Esophagus muscularis mucosa (tissue), 4 donors: Measurements from ENCODE around the gene SDK1. TPM values are rescaled to one million over a fixed set of nuclear protein-coding genes. Genes with fewer than 3 reads are reported as not detected.

ENCODE experiments used
- DNase-seq: peaks from one replicate; pipeline ENCODE4 v3.0.0-alpha.2; 2017; ENCODE audit errors: extremely low spot score
- H3K27ac ChIP-seq, 4 donors: fragments of 200-600 bp; sonication (generic); replicated peaks in 1 of 4; 1 replicate in 3 of 4; 2 replicates in 1 of 4; pipeline ENCODE4 v1.5.1; 2016 to 2019; ENCODE audit warnings: mild to moderate bottlenecking in 1 of 4
- H3K27me3 ChIP-seq, 4 donors: fragments of 200-600 bp; sonication (generic); one replicate each; pipeline versions ENCODE4 v1.5.1 to v1.6.0; 2016 to 2019
- H3K36me3 ChIP-seq, 4 donors: fragments of 200-600 bp; sonication (generic); one replicate each; pipeline ENCODE4 v1.5.1; 2016 to 2019
- H3K4me1 ChIP-seq, 4 donors: fragments of 200-600 bp; sonication (generic); one replicate each; pipeline ENCODE4 v1.5.1; 2016 to 2019
- H3K4me3 ChIP-seq, 4 donors: fragments of 200-600 bp; sonication (generic); 1 replicate in 2 of 4; 2 replicates in 2 of 4; pipeline ENCODE4 v1.5.1; 2016 to 2019; ENCODE audit warnings: mild to moderate bottlenecking in 4 of 4, moderate library complexity in 1 of 4
- H3K9me3 ChIP-seq, 4 donors: fragments of 200-600 bp; sonication (generic); 1 replicate in 3 of 4; 2 replicates in 1 of 4; pipeline ENCODE4 v1.5.1; 2016 to 2019
- EP300 ChIP-seq: sonication (generic); formaldehyde crosslinking; IDR thresholded peaks from one replicate; pipeline ENCODE4 v1.6.1; 2017; ENCODE audit warnings: antibody characterized with exemption
- POLR2A ChIP-seq: fragments of 450-650 bp; IDR thresholded peaks from one replicate; pipeline ENCODE4 v1.6.1; 2017; ENCODE audit warnings: antibody characterized with exemption, moderate library complexity, mild to moderate bottlenecking, low read depth
- POLR2AphosphoS5 ChIP-seq, 2 donors: sonication (generic); formaldehyde crosslinking; IDR thresholded peaks; one replicate each; pipeline ENCODE4 v1.6.1; 2017; ENCODE audit warnings: antibody characterized with exemption in 2 of 2
- WGBS: methylation state at CpG from one replicate; pipeline ENCODE4 v1.1.5; 2018; 5-methylcytosine and 5-hydroxymethylcytosine counted together
- intact Hi-C: fragments of 100-400 bp; cut with DNase I; formaldehyde crosslinking; loops from one replicate; pipeline ENCODE4 v1.15.1; 2023
- total RNA-seq, 4 donors: library from RNA; depleted of rRNA; stranded (reverse); fragments of >200 nt; gene quantifications; one replicate each; pipeline versions ENCODE4 v1.1.0 to v1.2.1, GENCODE V29; 2016
- TF ChIP-seq, protein P1 (sequence below), 3 experiments: fragments of 200-600 bp in 2 of 3; fragments of 450-650 bp in 1 of 3; sonication (generic) in 2 of 3; IDR thresholded peaks; one replicate each; pipeline ENCODE4 v1.5.1; 2017 to 2019; ENCODE audit warnings: antibody characterized with exemption in 3 of 3, mild to moderate bottlenecking in 2 of 3, moderate library complexity in 1 of 3

The SDK1 gene
- total RNA-seq, 4 donors from 2014 or later: 7.8 to 18.6 (median 12.0) TPM

DNA sequence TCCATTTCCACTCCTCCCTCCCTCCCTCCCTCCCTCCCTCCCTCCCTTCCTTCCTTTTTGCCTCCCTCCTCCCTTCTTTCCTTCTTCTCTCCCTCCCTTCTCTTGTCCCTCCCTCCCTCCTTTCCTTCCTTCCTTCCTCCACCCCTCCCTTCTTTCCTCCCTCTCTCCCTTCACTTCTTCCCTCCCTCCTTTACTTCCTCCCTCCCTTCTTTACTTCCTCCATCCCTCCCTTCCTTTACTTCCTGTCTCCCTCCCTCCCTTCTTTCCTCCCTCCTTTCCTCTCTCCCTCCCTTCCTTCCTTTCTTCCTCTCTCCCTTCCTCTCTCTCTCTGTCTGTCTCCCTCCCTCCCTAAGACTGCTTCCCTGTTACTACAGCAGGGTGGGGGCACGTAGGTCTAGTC, 782.5 kb downstream of the SDK1 start:
- TF ChIP-seq EP300 (no peak), POLR2AphosphoS5 (IDR thresholded peaks at IDR 0.05) (no peak), POLR2A (no peak)
- TF ChIP-seq, protein P1, sequence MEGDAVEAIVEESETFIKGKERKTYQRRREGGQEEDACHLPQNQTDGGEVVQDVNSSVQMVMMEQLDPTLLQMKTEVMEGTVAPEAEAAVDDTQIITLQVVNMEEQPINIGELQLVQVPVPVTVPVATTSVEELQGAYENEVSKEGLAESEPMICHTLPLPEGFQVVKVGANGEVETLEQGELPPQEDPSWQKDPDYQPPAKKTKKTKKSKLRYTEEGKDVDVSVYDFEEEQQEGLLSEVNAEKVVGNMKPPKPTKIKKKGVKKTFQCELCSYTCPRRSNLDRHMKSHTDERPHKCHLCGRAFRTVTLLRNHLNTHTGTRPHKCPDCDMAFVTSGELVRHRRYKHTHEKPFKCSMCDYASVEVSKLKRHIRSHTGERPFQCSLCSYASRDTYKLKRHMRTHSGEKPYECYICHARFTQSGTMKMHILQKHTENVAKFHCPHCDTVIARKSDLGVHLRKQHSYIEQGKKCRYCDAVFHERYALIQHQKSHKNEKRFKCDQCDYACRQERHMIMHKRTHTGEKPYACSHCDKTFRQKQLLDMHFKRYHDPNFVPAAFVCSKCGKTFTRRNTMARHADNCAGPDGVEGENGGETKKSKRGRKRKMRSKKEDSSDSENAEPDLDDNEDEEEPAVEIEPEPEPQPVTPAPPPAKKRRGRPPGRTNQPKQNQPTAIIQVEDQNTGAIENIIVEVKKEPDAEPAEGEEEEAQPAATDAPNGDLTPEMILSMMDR (IDR thresholded peaks at IDR 0.05): no peak
- Histone ChIP-seq H3K36me3 (no peaks in the 10 kb centered on the region), H3K9me3 (no peaks in the 10 kb centered on the region), H3K4me3 (no peak overlapping the region), H3K4me1 (no peaks in the 10 kb centered on the region), H3K27ac (no peak overlapping the region), H3K27me3 (no peaks in the 10 kb centered on the region)
- 88% methylated on average over 1 of the region's 1 CpG for WGBS
- intact Hi-C loops: no loop called here
- no peak for DNase-seq

DNA sequence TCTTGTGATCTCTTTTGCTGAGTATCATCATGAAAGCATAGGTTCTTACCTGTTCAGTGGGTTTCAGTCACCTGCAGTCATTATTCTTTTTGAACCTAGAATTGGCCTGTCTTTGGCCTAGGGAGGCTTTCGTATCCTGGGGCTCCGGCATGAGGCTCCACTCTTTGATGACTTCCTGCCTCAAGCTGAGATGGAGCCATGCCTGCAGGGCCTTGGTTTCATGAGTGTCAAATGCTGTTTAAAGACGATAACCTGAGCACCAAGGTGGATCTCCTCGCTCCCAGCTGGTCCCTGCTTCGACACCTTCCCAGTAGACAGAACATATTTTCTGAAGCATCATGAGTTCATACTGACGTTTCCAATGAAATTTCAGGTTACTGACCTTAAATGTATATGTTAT, 783.2 kb downstream of the SDK1 start:
- intact Hi-C loops: no loop called here
- Histone ChIP-seq H3K4me1 (no peaks in the 10 kb centered on the region), H3K9me3 (no peaks in the 10 kb centered on the region), H3K4me3 (no peak overlapping the region), H3K27me3 (no peaks in the 10 kb centered on the region), H3K36me3 (no peaks in the 10 kb centered on the region), H3K27ac (no peak overlapping the region)
- no peak for DNase-seq
- WGBS: 87% methylated on average over 6 of the region's 6 CpGs
- TF ChIP-seq EP300: no peak
- no peak for TF ChIP-seq POLR2AphosphoS5 (IDR thresholded peaks at IDR 0.05)
- no peak for TF ChIP-seq POLR2A
- TF ChIP-seq, protein P1 (IDR thresholded peaks at IDR 0.05): no peak

DNA sequence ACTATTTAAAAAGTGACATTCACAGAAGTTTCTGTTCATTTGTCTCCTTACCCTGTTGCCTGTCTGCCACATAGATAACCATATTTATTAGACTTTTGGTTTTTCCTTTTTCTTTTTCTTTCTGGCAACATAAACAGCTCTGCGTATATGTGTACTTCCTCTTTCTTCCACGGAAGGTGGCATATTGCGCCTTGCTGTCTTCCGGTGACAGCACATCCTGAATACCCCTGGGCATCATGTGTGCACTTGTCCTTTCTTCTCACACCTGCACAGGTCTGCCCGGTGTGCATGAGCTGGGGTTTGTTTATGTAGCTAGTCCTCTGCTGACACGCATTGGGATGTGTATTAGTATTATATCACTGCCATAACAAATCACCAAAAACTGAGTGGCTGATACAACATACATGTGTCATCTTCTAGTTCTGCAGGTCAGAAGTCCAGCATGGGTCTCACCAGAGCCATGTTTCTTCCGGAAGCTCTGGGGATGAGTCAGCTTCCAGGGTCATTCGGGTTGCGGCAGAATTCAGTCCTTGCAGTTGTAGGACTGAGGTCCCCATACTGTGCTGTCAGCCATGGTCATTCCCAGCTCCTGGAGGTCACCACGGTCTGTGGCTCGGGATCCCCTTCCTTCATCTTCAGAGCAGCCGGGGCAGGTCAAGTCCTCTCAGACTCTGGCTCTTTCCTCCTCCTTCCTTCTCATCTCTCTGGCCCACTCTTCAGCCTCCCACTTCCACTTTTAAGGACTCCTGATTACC, 785.1 kb downstream of the SDK1 start:
- Histone ChIP-seq H3K27ac (no peak overlapping the region), H3K9me3 (peaks cover 0 to 9% (median 5%) of the 10 kb centered on the region in 4 donors), H3K27me3 (no peaks in the 10 kb centered on the region), H3K36me3 (no peaks in the 10 kb centered on the region), H3K4me3 (no peak overlapping the region), H3K4me1 (no peaks in the 10 kb centered on the region)
- DNase-seq: no peak
- 83% methylated on average over 12 of the region's 12 CpGs for WGBS
- intact Hi-C loops: no loop called here
- TF ChIP-seq, protein P1 (IDR thresholded peaks at IDR 0.05): no peak
- TF ChIP-seq EP300: no peak
- TF ChIP-seq POLR2AphosphoS5 (IDR thresholded peaks at IDR 0.05): no peak
- no peak for TF ChIP-seq POLR2A

DNA sequence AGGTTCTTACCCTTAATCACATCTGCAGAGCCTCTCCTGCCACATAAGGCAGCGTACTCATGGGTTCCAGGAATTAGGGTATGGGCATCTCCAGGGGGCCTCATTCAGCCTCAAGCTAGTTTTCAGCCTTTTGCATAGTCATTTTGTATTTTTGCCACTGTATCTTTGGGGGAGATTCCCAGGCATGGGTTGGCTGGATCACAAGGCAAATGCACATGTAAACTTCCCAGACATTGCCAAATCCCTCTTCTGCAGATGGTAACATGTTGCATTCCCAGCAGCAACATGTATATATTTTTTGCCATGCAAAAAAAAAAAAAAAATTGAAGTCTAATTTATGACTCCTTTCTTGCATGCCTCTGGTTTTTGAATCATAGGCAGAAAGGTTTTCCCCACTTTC, 785.7 kb downstream of the SDK1 start:
- no peaks in the 10 kb centered on the region for H3K27me3 ChIP-seq
- TF ChIP-seq POLR2A (no peak), EP300 (no peak), POLR2AphosphoS5 (IDR thresholded peaks at IDR 0.05) (no peak)
- TF ChIP-seq, protein P1 (IDR thresholded peaks at IDR 0.05): no peak
- H3K4me1 ChIP-seq: no peaks in the 10 kb centered on the region
- no peak overlapping the region for H3K27ac ChIP-seq
- H3K4me3 ChIP-seq: no peak overlapping the region
- no peak for DNase-seq
- WGBS: 92% methylated on average over 1 of the region's 1 CpG
- H3K36me3 ChIP-seq: no peaks in the 10 kb centered on the region
- intact Hi-C loops: no loop called here
- H3K9me3 ChIP-seq: peaks cover 0 to 9% (median 5%) of the 10 kb centered on the region in 4 donors
